Measurements from ENCODE around the gene PITRM1. TPM values are rescaled to one million over a fixed set of nuclear protein-coding genes. Genes with fewer than 3 reads are reported as not detected.
"Not testable (repeated sequence)": the region's sequence is repeated elsewhere in the genome, so short reads cannot be mapped to it uniquely, and the experiment has no call there.

The PITRM1 gene
- total RNA-seq, 2 donors from 2014 or later, result 43.7 to 52.3 TPM

DNA sequence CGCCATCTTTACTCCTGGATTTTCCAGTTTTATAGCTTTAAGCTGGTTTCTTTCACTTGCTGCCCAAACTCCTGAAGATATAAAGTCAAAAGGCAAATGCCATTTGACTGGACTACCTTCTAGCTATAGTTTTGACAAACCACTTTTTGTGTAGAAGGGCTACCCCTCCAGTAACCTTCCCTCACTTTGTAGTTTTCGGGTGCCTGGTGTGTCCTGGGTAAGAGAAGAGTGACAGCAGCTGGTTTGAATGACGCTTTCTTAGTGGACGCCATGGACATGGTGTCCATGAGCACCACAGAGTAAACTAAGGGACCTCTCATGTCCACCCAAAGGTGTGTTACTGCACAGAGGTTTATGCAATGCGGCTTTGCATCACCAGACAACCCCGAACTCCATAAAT, 21.2 kb upstream of the PITRM1 start:
- no peak overlapping the region for H3K9ac ChIP-seq (ENCODE audit: low read depth in 2 of 2, low read length in 2 of 2)
- TF ChIP-seq, protein P1, sequence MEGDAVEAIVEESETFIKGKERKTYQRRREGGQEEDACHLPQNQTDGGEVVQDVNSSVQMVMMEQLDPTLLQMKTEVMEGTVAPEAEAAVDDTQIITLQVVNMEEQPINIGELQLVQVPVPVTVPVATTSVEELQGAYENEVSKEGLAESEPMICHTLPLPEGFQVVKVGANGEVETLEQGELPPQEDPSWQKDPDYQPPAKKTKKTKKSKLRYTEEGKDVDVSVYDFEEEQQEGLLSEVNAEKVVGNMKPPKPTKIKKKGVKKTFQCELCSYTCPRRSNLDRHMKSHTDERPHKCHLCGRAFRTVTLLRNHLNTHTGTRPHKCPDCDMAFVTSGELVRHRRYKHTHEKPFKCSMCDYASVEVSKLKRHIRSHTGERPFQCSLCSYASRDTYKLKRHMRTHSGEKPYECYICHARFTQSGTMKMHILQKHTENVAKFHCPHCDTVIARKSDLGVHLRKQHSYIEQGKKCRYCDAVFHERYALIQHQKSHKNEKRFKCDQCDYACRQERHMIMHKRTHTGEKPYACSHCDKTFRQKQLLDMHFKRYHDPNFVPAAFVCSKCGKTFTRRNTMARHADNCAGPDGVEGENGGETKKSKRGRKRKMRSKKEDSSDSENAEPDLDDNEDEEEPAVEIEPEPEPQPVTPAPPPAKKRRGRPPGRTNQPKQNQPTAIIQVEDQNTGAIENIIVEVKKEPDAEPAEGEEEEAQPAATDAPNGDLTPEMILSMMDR (IDR thresholded peaks at IDR 0.05), result no peak
- no peaks in the 10 kb centered on the region for H3K27me3 ChIP-seq
- H3K9me3 ChIP-seq, result no peaks in the 10 kb centered on the region
- H3K36me3 ChIP-seq, result no peaks in the 10 kb centered on the region
- H3K4me1 ChIP-seq, result no peaks in the 10 kb centered on the region
- no peak for DNase-seq
- intact Hi-C loops (cut with DNase I), result no loop called here
- no peak overlapping the region for H3K27ac ChIP-seq
- H3K4me3 ChIP-seq, result no peak overlapping the region

DNA sequence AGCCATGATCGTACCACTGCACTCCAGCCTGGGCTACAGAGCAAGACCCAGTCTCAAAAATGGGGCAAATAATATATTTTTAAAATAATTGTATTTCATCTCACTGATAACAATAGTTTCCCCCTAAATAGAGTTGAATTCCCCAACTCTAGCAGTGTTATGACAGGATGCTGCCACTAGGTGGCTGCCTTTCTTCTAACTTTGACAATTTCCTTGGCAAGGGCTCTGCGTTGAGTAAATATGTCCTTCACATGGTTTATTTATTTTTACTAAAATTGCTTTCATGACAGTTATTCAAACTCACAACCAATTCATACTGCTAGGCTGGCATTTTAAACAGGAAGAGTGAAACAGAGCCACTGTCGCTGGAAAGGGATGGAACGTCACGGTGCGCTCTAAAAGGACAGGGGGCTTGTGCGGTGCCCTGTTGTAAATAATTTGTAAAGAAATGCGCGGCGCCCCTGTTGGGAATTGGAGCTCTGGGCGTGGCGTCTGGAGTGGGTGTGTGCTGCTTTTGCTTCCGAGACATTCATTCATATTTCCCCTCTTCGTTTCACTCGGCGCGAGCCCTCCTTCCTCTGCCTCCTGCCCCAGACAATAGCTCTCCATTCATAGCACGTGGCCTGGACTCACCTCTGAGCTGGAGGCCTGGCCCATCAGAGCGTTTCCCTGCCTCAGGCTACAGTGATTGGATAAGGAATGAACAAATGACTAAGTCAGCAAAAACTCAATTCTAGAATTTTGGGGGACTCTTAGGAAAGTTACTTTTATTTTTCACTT, 20.5 kb upstream of the PITRM1 start:
- peak; percentile 74 for DNase-seq
- Histone ChIP-seq H3K9ac (ENCODE audit: low read depth in 2 of 2, low read length in 2 of 2) (peak overlapping the region in 1 of 2 donors; percentile 41), H3K9me3 (no peaks in the 10 kb centered on the region), H3K36me3 (no peaks in the 10 kb centered on the region), H3K27ac (no peak overlapping the region), H3K27me3 (no peaks in the 10 kb centered on the region), H3K4me1 (no peaks in the 10 kb centered on the region), H3K4me3 (no peak overlapping the region)
- intact Hi-C loops (cut with DNase I), result no loop called here
- TF ChIP-seq, protein P1 (IDR thresholded peaks at IDR 0.05), result peak; percentile 91

DNA sequence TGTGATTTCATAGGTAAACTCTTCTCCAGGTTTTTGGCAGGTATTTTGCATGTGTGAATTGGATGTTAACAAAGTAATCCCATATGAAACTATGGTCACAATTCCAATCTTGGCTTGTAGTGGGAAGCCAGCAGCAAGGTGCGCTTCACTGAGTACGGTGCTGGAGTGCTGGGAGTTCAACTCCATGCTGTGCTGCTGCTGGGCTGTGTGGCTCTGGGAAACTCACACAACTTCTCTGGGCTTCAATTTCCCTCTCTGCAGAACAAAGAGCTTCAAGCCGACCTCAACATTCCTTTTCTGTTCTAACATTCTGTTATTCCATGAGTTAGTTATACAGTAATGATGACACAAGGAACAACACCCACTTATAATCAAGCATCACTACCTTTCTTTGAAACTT, 18.2 kb upstream of the PITRM1 start:
- Histone ChIP-seq H3K9ac (ENCODE audit: low read depth in 2 of 2, low read length in 2 of 2) (no peak overlapping the region), H3K36me3 (no peaks in the 10 kb centered on the region), H3K9me3 (no peaks in the 10 kb centered on the region), H3K4me3 (no peak overlapping the region), H3K27me3 (no peaks in the 10 kb centered on the region), H3K4me1 (no peaks in the 10 kb centered on the region), H3K27ac (no peak overlapping the region)
- no peak for DNase-seq
- TF ChIP-seq, protein P1 (IDR thresholded peaks at IDR 0.05), result no peak
- intact Hi-C loops (cut with DNase I), result no loop called here

DNA sequence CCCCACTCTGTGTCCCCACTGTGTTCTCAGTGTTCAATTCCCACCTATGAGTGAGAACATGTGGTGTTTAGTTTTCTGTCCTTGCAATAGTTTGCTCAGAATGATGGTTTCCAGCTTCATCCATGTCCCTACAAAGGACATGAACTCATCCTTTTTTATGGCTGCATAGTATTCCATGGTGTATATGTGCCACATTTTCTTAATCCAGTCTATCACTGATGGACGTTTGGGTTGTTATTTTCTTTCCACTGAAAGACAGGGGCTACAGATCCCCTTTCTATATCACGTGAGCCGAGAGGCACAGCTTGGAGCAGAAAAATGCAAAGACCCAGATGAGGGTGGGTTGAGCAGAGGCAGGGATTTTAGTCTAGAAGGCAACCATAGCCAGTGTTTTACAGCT, 14.6 kb upstream of the PITRM1 start:
- H3K9ac ChIP-seq (ENCODE audit: low read depth in 2 of 2, low read length in 2 of 2); H3K4me3 ChIP-seq; intact Hi-C loops (cut with DNase I); H3K27me3 ChIP-seq; H3K4me1 ChIP-seq; H3K36me3 ChIP-seq; H3K27ac ChIP-seq; DNase-seq; H3K9me3 ChIP-seq: not testable (repeated sequence)

DNA sequence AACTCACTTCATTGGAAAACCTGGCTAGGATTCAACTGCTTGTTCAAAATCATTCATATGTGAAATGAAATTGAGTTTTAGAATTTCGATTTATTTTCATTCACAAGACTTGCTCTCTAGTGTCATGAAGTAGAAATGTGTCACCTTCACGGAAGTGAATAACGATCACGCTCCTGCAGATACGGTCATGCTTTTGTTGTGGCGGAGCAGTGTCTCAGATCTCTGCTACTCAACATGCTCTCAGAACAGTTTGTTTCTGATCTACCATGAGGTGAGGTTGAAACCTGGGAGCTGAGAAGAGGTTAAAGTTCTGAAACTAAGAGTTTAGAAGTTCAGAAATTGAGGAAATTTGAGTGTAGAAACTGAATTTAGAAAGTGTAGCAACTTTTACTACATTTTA, 13.8 kb upstream of the PITRM1 start:
- no peak for DNase-seq
- H3K9ac ChIP-seq (ENCODE audit: low read depth in 2 of 2, low read length in 2 of 2), result no peak overlapping the region
- intact Hi-C loops (cut with DNase I), result no loop called here
- no peak overlapping the region for H3K27ac ChIP-seq
- TF ChIP-seq, protein P1 (IDR thresholded peaks at IDR 0.05), result no peak
- no peaks in the 10 kb centered on the region for H3K27me3 ChIP-seq
- H3K4me1 ChIP-seq, result no peaks in the 10 kb centered on the region
- H3K36me3 ChIP-seq, result no peaks in the 10 kb centered on the region
- H3K4me3 ChIP-seq, result no peak overlapping the region
- H3K9me3 ChIP-seq, result no peaks in the 10 kb centered on the region

DNA sequence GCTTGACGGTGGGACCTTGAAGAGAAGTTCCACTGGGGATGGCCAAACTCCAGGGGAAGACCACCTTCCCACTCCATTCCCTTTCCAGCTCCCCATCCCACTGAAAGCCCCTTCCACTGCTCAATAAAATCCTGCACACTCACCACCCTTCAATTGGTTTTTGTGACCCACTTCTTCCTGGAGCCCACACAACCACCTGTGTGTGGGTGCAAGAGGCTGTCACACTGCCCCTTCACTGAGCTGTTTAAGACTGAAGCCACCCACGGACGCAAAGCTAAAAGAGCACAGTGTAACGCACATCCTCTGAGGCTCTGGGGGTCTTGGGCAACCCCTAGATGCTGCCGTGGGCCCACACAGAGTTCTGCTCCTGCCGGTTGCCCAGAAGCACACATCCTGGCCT, 12.8 kb upstream of the PITRM1 start:
- H3K9me3 ChIP-seq, result no peaks in the 10 kb centered on the region
- no peaks in the 10 kb centered on the region for H3K4me1 ChIP-seq
- no peak overlapping the region for H3K27ac ChIP-seq
- no peaks in the 10 kb centered on the region for H3K27me3 ChIP-seq
- no peak overlapping the region for H3K9ac ChIP-seq (ENCODE audit: low read depth in 2 of 2, low read length in 2 of 2)
- intact Hi-C loops (cut with DNase I), result no loop called here
- DNase-seq, result no peak
- no peak overlapping the region for H3K4me3 ChIP-seq
- TF ChIP-seq, protein P1 (IDR thresholded peaks at IDR 0.05), result no peak
- H3K36me3 ChIP-seq, result no peaks in the 10 kb centered on the region
